Measurements from ENCODE around the gene KDM2A. TPM values are rescaled to one million over a fixed set of nuclear protein-coding genes. Genes with fewer than 3 reads are reported as not detected.

Gene KDM2A
- total and polyA plus RNA-seq, 2 donors (not counting 1 experiment from before 2014, with no cell fraction given), result 132 to 229 TPM

- no peaks in the 10 kb centered on the region for H3K9me3 Mint-ChIP-seq (ENCODE audit: insufficient read depth)
- no peaks in the 10 kb centered on the region for H3K27me3 Mint-ChIP-seq
- POLR2A ChIA-PET, result interaction anchor here (0.6 to 1.1 kb wide), 2 partner anchors 8 to 130 kb away, joined by 3 to 5 read pairs; no protein-coding TSS in a partner anchor
- no peaks in the 10 kb centered on the region for H3K27me3 ChIP-seq (replicated peaks in 1 of 4; ENCODE audit: control extremely low read depth in 1 of 4, control insufficient read depth in 3 of 4, insufficient read depth in 4 of 4, low read length in 3 of 4)
- H3K27ac Mint-ChIP-seq, result no peak overlapping the region
- no peak overlapping the region for H3K9ac ChIP-seq (ENCODE audit: low read length)
- no peak for ATAC-seq (ENCODE audit: low read depth)
- H3K79me2 ChIP-seq (ENCODE audit: control insufficient read depth, insufficient read depth, low read length), result peaks cover 18% of the 10 kb centered on the region
- 96% methylated on average over 14 of the region's 14 CpGs for WGBS (ENCODE audit: insufficient coverage)
- TF ChIP-seq, protein P1, sequence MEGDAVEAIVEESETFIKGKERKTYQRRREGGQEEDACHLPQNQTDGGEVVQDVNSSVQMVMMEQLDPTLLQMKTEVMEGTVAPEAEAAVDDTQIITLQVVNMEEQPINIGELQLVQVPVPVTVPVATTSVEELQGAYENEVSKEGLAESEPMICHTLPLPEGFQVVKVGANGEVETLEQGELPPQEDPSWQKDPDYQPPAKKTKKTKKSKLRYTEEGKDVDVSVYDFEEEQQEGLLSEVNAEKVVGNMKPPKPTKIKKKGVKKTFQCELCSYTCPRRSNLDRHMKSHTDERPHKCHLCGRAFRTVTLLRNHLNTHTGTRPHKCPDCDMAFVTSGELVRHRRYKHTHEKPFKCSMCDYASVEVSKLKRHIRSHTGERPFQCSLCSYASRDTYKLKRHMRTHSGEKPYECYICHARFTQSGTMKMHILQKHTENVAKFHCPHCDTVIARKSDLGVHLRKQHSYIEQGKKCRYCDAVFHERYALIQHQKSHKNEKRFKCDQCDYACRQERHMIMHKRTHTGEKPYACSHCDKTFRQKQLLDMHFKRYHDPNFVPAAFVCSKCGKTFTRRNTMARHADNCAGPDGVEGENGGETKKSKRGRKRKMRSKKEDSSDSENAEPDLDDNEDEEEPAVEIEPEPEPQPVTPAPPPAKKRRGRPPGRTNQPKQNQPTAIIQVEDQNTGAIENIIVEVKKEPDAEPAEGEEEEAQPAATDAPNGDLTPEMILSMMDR (IDR thresholded peaks at IDR 0.05), result no peak
- no peak for TF ChIP-seq EZH2 (IDR thresholded peaks at IDR 0.05; ENCODE audit: borderline replicate concordance, insufficient read depth, low read depth, low read length, poor library complexity, severe bottlenecking)
- H3K4me1 Mint-ChIP-seq, result peaks cover 9% of the 10 kb centered on the region
- H2AFZ ChIP-seq (ENCODE audit: insufficient read depth, low read depth, low read length, poor library complexity, severe bottlenecking), result no peak overlapping the region
- DNase-seq, result no peak
- no peak overlapping the region for H3K4me2 ChIP-seq (replicated peaks; ENCODE audit: low read depth, low read length, poor library complexity, severe bottlenecking)
- peaks cover 80% of the 10 kb centered on the region for H4K20me1 ChIP-seq (ENCODE audit: control insufficient read depth, insufficient read depth, low read length, poor library complexity, severe bottlenecking)
- H3K4me3 ChIP-seq (ENCODE audit: control extremely low read depth in 1 of 5, extremely low read depth in 1 of 5, insufficient read depth in 1 of 5, low read depth in 2 of 5, low read length in 4 of 5), result no peak overlapping the region
- no peaks in the 10 kb centered on the region for H3K9me3 ChIP-seq (ENCODE audit: control extremely low read depth in 1 of 3, control insufficient read depth in 2 of 3, insufficient read depth in 1 of 3, low read length in 2 of 3)
- no peaks in the 10 kb centered on the region for H3K4me1 ChIP-seq (ENCODE audit: control insufficient read depth in 2 of 2, insufficient read depth in 2 of 2, low read length in 2 of 2)
- intact Hi-C loops (cut with micrococcal nuclease), result no loop called here
- H3K36me3 ChIP-seq (replicated peaks in 1 of 2; ENCODE audit: control extremely low read depth in 1 of 2, control insufficient read depth in 1 of 2, extremely low read depth in 1 of 2, insufficient read depth in 2 of 2, low read length in 1 of 2), result peaks cover 9 to 83% of the 10 kb centered on the region in 2 experiments
- H3K4me3 Mint-ChIP-seq, result no peak overlapping the region
- CTCF ChIA-PET, result interaction anchor here (0.8 to 2.8 kb wide), 11 partner anchors 9 to 128 kb away, joined by 3 to 17 read pairs (median 4); partner anchors contain the start of genes CLCF1 and POLD4
- H3K27ac ChIP-seq (ENCODE audit: low read length in 2 of 2), result no peak overlapping the region
These were observed 135.0 kb downstream of the KDM2A start for GRCh38 chr11:67253872-67254624.

GRCh38 chr11:67254798-67255197 is 135.7 kb downstream of the KDM2A start:
- Histone ChIP-seq H3K4me3 (ENCODE audit: control extremely low read depth in 1 of 5, extremely low read depth in 1 of 5, insufficient read depth in 1 of 5, low read depth in 2 of 5, low read length in 4 of 5) (no peak overlapping the region), H3K9me3 (ENCODE audit: control extremely low read depth in 1 of 3, control insufficient read depth in 2 of 3, insufficient read depth in 1 of 3, low read length in 2 of 3) (no peaks in the 10 kb centered on the region), H2AFZ (ENCODE audit: insufficient read depth, low read depth, low read length, poor library complexity, severe bottlenecking) (no peak overlapping the region), H4K20me1 (ENCODE audit: control insufficient read depth, insufficient read depth, low read length, poor library complexity, severe bottlenecking) (peaks cover 73% of the 10 kb centered on the region), H3K36me3 (replicated peaks in 1 of 2; ENCODE audit: control extremely low read depth in 1 of 2, control insufficient read depth in 1 of 2, extremely low read depth in 1 of 2, insufficient read depth in 2 of 2, low read length in 1 of 2) (peaks cover 9 to 76% of the 10 kb centered on the region in 2 experiments), H3K4me2 (replicated peaks; ENCODE audit: low read depth, low read length, poor library complexity, severe bottlenecking) (no peak overlapping the region), H3K27me3 (replicated peaks in 1 of 4; ENCODE audit: control extremely low read depth in 1 of 4, control insufficient read depth in 3 of 4, insufficient read depth in 4 of 4, low read length in 3 of 4) (no peaks in the 10 kb centered on the region), H3K79me2 (ENCODE audit: control insufficient read depth, insufficient read depth, low read length) (peaks cover 18% of the 10 kb centered on the region), H3K4me1 (ENCODE audit: control insufficient read depth in 2 of 2, insufficient read depth in 2 of 2, low read length in 2 of 2) (no peaks in the 10 kb centered on the region), H3K27ac (ENCODE audit: low read length in 2 of 2) (no peak overlapping the region), H3K9ac (ENCODE audit: low read length) (no peak overlapping the region)
- POLR2A ChIA-PET, result no interaction called here
- no peak overlapping the region for H3K27ac Mint-ChIP-seq
- H3K4me1 Mint-ChIP-seq, result peaks cover 9% of the 10 kb centered on the region
- no peaks in the 10 kb centered on the region for H3K9me3 Mint-ChIP-seq (ENCODE audit: insufficient read depth)
- 95% methylated on average over 12 of the region's 15 CpGs for WGBS (ENCODE audit: insufficient coverage)
- CTCF ChIA-PET, result interaction anchor here (0.8 to 2.2 kb wide), 4 partner anchors 8 to 99 kb away, joined by 3 to 10 read pairs (median 4); partner anchors contain the start of gene POLD4
- intact Hi-C loops (cut with micrococcal nuclease), result no loop called here
- no peaks in the 10 kb centered on the region for H3K27me3 Mint-ChIP-seq
- ATAC-seq (ENCODE audit: low read depth) (no peak), DNase-seq (no peak)
- TF ChIP-seq, protein P1 (IDR thresholded peaks at IDR 0.05), result no peak
- TF ChIP-seq EZH2 (IDR thresholded peaks at IDR 0.05; ENCODE audit: borderline replicate concordance, insufficient read depth, low read depth, low read length, poor library complexity, severe bottlenecking), result no peak
- H3K4me3 Mint-ChIP-seq, result no peak overlapping the region

Measured in B cell (primary cell).